ENCODE results near the gene AOC2.
"Not testable (repeated sequence)": the region's sequence is repeated elsewhere in the genome, so short reads cannot be mapped to it uniquely, and the experiment has no call there.

Gene AOC2

GRCh38 chr17:42832934-42833766 lies 11.2 kb upstream of the AOC2 start, which contains the start of gene PSME3:
TSS of gene PSME3 (plus strand) at chr17:42833397. CDS start at chr17:42833632, 235 bp downstream.
- peak; percentile 61 to 65 for DNase-seq (ENCODE audit: low read depth in 2 of 2)

GRCh38 chr17:42833767-42834422 lies 10.5 kb upstream of the AOC2 start:
- no peak for DNase-seq (ENCODE audit: low read depth in 2 of 2)

- no peak for DNase-seq (ENCODE audit: low read depth in 2 of 2)
Measured at GRCh38 chr17:42835732-42836131, 8.6 kb upstream of the AOC2 start.

DNA sequence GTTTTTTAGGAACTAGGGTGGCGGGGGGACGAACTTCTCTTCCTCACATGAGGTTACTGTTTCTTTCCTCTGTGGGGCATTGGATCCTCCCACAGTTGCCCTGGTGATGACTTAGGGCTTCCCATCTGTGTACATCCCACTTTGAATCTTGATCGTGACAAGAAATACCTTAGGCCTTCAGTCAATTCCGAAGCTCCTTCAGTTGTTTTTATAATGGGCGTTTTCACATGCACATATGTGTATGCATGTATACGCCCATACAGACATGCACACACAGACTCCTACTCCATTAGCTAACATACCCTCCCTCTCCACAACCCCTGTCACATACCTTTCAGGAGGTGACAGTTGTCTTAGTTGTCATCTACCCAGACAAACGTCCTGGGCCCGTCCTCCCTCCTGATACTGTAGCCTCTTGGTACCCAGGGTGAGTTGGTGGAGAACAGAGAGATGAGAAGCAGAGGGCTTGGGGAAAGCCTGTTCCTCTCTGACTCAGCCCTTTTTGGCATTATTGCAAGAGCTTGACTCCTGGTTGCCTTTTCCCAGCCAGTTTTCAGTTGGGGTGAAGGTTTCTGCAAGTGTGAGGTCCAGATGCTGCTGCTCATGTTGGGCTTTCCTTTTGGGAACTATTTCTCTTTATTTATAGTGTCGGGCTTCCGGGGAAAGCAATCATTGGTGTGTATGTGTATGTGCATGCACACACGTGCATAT lies 2.2 kb upstream of the AOC2 start:
- no peak for DNase-seq (ENCODE audit: low read depth in 2 of 2)

DNA sequence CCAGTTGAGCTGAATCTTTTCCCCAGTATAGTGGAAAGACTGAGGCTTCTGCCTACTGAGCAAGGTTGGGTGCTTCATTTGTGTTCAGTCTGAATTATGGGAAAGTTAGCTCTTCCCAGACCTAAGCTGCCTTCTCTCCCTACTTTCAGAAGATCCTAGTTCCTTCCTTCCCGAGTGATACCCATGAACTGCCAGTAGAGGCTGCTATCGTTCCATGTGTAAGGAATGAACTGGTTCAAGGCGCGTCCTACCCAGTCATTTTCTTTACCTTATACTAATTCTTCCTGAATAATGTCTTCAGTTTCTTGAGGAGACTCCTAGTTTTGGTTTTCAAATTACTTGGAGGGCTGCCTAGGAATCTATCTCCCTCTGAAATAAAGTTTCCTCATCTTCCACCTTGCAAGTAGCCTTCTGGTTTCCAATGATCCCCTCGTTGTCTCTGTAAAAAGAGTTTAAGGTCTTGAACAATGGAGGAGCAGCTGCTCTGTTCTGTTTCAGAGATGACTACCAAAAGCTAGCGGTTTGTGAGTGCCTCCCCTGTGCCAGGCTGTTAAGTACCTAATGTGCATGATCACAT lies 934 bp upstream of the AOC2 start:
- peak; percentile 21 to 41 for DNase-seq (ENCODE audit: low read depth in 2 of 2)

GRCh38 chr17:42844761-42845555 lies 578 bp downstream of the AOC2 start:
- DNase-seq (ENCODE audit: low read depth in 2 of 2) = no peak

- no peak for DNase-seq (ENCODE audit: low read depth in 2 of 2)
Measured at GRCh38 chr17:42845556-42845917, 1.2 kb downstream of the AOC2 start.

GRCh38 chr17:42845918-42846593 lies 1.7 kb downstream of the AOC2 start:
- DNase-seq (ENCODE audit: low read depth in 2 of 2) = no peak

- no peak for DNase-seq (ENCODE audit: low read depth in 2 of 2)
Measured at GRCh38 chr17:42846594-42847280, 2.4 kb downstream of the AOC2 start.

DNA sequence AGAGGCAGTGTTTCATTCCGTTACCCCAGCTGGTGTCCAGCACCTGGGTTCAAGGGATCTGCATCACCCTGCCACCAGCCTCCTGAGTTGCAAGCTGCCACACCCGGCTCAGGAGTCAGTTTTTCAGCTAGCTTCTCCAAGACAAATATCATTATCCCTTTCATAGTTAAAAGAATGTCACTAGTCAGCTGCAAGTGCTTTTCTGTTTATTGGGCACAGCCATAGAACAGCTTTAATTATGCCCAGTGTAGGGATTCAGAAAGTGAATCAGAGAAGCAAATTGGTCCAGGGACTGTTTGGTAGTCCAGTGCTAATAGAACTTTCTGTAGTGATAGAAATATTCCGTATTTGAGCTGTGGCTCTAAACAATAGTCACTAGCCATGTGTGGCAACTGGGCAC lies 3.7 kb downstream of the AOC2 start:
- DNase-seq (ENCODE audit: low read depth in 2 of 2) = no peak

DNA sequence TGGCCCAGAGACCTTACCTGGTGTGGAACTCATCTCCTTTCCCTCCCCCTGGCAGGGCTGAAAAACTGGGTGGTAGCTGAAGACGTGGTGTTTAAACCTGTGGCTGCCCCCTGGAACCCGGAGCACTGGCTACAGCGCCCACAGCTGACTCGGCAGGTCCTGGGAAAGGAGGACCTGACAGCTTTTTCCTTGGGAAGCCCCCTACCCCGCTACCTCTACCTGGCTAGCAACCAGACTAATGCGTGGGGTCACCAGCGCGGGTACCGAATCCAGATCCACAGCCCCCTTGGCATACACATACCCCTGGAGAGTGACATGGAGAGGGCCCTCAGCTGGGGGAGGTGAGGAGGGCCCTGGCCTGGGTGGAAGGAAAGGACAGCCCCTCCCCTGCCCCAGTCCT lies 4.7 kb downstream of the AOC2 start:
- no peak for DNase-seq (ENCODE audit: low read depth in 2 of 2)

DNA sequence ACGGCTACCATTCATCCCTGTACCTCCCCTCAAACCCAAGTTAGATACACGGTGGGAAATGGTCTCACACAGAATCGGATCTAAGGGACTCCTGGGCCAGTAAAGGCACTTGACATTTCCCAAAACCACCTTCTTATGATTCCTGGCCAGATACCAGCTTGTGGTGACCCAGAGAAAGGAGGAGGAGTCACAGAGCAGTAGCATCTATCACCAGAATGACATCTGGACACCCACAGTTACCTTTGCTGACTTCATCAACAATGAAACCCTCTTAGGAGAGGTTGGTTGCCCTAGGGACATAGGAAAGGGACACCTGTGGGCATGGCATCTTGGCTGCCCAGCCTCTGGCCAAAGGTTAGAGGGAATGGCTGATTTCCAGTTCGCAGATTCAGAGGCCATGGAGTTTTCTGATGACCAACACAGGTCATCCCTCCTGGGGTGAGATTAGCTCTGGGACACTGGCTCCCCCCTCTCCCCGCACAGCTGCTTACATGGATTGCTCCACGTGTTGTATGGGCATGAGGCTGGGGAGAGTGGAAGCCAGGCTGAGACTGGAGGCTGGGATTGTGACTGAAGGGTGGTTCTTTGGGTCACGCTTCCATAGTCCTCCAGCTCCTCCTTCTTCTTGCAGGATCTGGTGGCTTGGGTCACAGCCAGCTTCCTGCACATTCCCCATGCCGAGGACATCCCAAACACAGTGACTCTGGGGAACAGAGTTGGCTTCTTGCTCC lies 5.2 kb downstream of the AOC2 start:
- DNase-seq (ENCODE audit: low read depth in 2 of 2) = no peak

DNA sequence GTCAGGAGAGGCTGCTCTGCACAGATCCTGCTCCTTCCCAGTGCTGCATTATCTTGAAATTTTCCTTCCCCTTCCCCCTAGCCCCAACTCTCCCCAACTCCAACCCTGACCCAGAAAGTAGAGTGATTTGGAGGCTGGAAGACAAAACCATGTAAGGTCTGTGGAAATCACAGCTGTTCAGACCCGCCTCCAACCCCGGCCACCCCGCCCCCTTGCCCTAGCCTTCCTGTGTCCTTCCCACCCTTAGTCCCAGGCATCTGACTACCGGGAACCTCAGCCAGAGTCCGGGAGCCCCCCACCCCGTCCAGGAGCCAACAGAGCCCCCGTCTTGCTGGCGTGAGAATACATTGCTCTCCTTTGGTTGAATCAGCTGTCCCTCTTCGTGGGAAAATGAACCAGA lies 6.6 kb downstream of the AOC2 start, which contains the start of gene AOC3:
Gene AOC3, plus strand, starts transcription at position 246 of the 400 bp plus-strand sequence. Its CDS starts 145 bp downstream, at position 391.
- DNase-seq (ENCODE audit: low read depth in 2 of 2) = no peak

DNA sequence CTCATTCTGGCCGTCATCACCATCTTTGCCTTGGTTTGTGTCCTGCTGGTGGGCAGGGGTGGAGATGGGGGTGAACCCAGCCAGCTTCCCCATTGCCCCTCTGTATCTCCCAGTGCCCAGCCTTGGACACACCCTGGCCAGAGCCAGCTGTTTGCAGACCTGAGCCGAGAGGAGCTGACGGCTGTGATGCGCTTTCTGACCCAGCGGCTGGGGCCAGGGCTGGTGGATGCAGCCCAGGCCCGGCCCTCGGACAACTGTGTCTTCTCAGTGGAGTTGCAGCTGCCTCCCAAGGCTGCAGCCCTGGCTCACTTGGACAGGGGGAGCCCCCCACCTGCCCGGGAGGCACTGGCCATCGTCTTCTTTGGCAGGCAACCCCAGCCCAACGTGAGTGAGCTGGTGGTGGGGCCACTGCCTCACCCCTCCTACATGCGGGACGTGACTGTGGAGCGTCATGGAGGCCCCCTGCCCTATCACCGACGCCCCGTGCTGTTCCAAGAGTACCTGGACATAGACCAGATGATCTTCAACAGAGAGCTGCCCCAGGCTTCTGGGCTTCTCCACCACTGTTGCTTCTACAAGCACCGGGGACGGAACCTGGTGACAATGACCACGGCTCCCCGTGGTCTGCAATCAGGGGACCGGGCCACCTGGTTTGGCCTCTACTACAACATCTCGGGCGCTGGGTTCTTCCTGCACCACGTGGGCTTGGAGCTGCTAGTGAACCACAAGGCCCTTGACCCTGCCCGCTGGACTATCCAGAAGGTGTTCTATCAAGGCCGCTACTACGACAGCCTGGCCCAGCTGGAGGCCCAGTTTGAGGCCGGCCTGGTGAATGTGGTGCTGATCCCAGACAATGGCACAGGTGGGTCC lies 7.2 kb downstream of the AOC2 start:
- not testable (repeated sequence) for DNase-seq (ENCODE audit: low read depth in 2 of 2)

DNA sequence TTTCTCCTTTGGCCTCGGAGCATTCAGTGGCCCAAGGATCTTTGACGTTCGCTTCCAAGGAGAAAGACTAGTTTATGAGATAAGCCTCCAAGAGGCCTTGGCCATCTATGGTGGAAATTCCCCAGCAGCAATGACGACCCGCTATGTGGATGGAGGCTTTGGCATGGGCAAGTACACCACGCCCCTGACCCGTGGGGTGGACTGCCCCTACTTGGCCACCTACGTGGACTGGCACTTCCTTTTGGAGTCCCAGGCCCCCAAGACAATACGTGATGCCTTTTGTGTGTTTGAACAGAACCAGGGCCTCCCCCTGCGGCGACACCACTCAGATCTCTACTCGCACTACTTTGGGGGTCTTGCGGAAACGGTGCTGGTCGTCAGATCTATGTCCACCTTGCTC lies 8.0 kb downstream of the AOC2 start:
- no peak for DNase-seq (ENCODE audit: low read depth in 2 of 2)

GRCh38 chr17:42853004-42853403 lies 8.6 kb downstream of the AOC2 start:
- DNase-seq (ENCODE audit: low read depth in 2 of 2) = no peak

DNA sequence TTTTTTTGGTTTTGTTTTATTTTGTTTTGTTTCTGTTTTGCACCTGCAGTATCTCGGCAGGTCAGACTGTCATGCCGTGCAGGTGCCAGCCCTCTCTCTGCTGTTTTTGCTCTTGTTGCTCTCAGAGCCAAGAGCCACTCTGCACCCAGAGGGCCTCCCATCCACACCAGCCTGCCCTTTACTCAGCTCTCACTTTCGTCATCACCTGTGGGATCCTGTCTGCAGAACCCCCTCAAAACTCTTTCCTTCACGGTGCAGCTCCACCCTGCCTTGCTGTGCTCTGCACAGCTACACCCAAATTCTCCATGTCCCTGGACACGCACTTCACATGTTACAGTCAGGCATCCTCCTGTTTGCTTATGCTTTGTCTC lies 9.2 kb downstream of the AOC2 start:
- no peak for DNase-seq (ENCODE audit: low read depth in 2 of 2)

DNA sequence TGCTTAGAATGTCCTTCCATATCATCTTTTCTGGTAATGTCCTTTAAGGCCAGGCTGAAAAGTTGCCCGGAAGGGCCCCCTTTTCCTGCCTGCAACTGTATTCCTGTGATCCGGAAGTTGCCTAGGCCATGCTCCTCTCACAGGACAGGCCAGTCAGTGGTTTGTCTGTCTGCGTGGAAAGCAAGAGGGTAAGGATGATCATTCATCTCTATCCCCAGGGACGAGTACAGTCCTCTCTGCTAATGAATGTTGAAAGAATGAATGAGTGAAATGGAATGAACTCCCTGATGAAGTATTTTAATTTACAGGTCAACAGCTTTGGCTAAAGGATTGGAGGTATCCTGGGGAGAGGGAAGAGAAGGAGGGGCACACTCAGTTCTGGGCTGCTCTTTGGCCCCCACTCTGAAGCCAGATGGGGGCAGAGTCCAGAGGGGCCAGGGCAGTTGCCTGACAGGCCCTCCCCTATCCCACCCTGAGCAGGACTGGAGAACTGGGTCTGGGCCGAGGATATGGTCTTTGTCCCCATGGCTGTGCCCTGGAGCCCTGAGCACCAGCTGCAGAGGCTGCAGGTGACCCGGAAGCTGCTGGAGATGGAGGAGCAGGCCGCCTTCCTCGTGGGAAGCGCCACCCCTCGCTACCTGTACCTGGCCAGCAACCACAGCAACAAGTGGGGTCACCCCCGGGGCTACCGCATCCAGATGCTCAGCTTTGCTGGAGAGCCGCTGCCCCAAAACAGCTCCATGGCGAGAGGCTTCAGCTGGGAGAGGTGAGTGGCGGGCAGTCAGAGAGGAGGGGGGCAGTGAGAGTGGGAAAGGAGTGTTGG lies 9.8 kb downstream of the AOC2 start:
- no peak for DNase-seq (ENCODE audit: low read depth in 2 of 2)
